GM21367 (cell line): ENCODE measurements around the gene BPIFB2.

ENCODE experiments used
- ATAC-seq: cut with Tn5 transposase; IDR thresholded peaks from one replicate; pipeline ENCODE4 v1.9.1; 2021; ENCODE audit not compliant: unreplicated experiment

The BPIFB2 gene

DNA sequence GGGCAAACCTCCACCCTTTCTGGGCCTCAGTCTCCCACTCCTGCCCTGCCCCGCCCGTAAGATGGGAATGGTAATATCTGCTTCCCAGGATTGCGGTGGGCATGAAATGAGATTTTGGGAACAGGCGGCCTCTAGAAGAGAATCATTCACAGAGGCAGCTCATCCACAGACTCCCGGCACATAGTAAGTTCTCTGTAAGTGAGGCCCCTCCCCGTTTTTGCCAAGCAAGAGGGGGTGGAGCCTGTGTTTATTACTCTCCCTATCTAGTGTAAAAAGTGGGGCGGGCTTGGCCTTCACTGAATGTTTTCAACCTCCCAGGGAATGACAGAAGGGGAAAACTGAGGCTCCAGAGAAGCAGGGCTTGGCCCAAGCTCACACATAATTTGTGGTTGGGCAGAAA, 23.3 kb upstream of the BPIFB2 start:
- ATAC-seq, result no peak

DNA sequence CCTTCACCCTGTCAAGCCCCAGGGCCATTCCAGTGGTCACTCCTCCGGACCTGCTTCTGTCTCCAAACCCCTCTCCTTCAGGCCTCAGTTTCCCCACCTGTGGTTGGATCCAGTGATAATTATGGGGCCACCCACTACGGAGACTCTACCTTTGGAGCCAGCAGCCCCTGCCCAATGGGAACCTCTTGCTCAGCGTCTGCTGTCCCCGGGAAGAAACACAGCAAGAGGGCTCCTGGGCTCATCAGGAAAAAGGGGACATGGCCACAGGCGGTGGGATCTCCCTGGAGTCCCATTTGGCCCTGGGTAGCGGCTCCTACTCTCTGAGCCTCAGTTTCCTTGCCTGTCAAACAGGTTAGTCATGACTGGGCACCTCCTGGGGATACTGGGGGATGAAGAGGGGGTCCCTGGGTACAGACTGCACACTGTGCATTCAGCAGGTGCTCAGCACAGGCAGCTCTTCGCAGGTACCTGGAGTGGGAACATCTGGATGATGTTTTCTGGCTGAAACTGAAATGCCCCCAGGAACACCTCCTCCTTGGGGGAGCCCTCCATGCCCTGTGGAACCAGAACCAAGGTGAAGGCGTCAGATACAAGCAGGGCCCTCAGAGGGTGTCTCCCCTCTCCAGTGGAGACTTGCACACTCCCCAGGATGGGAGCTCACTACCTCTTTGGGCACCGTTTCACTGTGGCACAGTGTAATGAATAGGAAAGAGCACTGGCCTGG, 22.7 kb upstream of the BPIFB2 start:
- ATAC-seq, result no peak

DNA sequence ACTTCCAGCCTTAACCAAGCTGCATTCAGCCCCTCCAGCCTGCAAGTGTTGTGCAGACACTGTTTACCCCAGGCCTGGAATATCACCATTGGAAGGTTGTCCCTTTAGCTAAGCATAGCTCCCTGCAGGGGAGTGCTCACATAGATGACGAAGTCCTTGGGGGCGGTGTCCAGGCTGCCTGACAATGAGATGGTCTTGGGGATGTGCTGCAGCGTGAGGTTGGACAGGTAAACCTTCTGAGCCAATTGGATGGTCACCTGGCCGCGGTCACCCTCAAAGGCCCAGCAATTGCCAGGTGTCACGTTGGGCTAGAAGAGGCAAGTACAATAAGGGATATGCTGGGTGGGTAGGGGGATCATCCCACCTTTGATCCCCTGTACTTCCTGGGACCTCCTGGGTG, 21.9 kb upstream of the BPIFB2 start:
- no peak for ATAC-seq

DNA sequence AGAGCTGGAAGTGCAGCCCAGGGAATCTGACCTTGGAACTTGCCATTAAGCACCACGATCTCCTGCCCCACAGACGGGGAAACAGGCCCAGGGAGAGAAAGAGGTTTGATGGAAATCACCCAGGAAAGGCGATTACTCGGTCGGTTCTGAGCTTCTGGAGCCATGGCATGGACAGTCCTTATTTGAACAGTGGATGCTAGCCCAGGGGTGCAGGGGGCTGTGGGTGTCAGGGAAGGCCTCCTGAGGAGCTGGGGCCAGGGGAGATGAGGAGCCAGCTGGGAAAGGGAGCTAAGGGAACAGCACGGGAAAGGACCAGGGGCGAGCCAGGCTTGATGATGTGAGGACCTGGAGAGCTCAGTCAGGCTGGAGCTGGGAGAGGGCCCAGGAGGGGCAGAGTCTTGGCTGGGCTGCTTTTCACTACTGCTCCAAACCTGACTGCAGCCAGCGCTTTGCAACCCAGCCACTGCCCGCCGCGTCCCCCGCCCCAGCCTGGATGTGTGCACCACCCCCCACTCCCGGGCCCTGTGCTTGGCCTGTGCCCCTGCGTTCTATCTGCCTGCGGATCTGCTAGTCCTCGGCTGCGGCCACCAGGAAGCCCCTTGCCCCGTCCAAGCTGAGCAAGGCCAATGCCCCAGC, 21.1 kb upstream of the BPIFB2 start:
- no peak for ATAC-seq

DNA sequence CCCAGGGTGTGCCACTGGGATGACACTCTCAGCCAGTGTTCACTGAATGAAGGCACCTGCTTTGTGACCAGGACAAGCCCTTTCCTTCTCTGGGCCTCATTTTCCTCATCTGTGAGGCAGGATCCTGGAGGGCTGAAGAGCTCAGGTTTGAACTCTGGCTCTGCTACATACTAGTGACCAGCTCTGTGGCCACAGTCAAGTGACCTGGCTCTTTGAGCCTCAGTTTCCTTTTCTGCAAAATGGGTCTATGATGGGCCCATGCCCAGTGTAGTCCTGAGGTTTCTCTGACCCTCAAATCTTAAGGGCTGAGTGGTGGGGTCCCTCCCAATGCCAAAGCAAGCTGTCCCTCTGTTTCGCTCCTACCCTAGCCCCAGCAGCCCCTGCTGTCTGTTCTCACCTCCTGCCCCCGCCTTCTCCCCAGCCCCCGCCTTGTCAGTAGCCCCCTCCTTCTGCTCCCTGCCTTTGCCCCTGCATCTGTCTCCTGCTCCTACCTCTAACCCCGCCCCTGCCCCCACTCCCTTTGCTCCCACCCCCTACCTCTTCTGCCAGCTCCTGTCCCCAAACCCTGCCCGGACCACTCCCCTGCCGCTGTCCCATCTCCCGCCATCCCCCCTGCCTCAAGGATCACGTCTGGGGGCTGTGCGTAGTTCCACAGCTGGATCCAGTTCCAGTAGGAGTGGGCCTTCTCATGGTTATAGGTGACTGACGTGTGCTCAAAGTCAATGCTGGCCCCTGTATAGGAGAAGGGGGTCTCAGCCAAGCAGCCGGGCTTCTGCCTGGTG, 20.3 kb upstream of the BPIFB2 start:
- ATAC-seq, result no peak

DNA sequence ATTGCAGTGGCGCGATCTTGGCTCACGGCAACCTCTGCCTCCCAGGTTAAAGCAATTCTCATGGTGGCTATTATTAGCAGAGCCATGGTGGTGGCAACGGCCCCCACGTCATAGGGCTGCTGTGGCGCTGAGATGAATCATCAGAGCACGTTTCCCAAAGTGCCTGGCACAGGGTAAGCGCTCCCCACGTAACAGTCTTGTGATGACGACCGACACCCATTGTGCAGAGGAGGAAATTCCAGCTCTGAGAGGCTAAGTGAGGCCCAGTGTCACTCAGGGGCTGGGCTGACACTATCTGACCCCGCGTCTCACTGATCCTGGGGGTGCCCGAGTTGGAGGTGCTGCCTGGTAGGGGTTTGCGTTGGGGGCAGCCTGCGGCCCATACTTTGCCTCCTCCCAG, 19.5 kb upstream of the BPIFB2 start:
- no peak for ATAC-seq

DNA sequence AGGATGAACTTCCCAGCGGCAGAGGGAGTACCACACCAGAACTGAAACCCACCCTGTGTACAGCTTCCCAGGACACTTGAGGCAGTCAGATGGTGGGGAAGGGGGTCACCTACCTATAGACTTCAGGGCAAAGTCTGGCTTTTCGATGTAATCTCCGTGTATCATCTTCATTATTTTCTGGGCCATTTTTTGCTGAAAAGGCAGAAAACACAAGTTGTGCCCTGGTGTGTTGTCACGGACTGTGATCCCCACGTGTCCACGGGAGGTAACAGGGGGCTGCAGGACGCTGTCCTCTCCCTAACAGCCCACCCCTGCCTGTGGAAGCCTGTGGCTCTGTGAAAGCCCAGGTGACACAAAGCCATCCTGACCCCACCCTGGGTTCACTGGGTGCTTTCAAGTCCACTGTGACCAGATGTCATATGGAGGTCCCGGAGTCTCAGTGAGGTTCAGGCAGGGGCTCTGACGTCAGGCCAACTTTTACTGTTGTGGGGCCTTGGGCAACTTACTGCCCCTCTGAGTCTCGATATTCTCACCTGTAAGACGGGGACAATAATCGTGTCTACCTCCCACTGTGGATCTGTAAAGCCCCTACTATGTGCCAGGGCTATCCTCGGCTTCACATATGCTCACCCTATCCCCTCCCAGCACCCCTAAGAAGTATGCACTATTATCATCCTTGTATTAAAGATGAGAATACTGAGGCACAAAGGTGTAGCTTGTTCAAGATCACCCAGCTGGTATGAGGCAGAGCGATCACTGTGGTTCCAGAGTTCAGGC, 17.8 kb upstream of the BPIFB2 start:
- ATAC-seq, result no peak

DNA sequence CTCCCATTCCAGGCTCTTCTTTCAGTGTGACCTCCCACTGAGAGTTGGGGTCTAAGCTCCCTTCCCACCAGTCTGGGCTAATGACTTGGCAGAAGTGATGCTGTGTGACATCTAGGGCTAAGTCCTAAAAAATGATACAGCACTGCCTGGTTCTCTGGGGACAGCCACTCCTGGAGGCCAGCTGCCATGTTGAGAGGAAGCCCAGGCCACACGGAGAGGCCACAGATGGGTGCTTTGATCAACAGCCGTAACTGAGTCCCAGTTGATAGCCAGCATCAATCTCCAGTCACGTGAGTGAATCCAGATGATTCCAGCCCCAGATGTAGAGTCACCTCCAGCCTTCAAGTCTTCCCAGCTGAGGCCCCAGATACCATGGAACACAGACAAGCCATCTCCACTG, 17.1 kb upstream of the BPIFB2 start:
- ATAC-seq, result no peak

DNA sequence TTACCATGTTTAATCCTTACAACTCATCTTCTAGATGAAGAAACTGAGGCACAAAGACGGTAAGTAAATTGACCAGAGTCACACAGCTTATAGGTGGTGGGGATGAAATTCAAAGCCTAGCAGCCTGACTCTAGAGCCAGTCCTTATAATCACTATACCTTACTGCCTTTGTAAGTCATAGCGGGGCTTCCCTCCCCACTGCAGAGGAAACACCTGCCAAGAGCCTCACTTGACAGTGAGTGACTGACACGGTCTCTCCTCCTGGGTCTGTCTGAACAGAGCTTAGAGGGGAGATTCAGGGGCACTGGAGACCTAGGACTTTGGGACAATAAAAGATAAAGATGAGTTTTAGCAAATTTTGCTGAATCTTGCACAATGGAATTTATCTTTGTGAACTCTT, 16.1 kb upstream of the BPIFB2 start:
- no peak for ATAC-seq

DNA sequence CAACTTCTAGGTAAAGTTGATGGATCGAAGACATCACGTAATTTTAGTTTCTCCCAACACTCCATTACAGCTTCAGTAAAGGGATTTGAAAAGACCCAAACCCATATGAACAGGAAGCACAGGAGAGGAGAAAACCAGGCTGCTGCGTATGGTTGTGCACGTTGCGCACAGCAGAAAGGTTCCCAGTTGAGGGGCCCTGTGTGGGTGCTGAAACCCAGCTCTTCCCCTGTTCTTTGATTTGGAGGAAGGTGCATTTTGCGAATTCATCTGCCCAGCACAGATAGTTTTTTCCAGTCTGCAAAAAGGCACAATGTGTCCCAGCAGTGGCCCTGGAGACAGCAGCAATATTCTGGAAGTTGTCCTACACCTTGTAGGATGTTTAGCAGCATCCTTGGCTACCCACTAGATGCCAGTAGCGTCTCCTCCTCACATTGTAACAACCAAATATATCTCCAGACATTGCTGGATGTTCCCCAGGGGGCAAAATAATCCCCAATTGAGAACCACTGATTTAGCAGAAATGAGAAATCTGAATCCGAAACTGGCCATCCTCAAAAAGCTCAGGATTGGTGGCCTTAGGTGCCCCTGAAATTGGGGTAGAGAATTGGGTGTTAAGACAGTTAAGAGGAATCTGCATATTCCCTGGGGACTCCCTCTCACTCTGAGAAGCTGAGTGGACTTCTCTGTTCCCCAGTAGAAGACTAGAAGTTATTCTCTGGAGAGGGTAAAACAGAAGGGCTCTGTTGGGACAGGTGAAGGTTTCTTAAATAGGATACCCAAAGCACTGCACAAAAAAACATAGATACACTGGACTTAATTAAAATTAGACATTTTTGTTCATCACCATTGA, 15.5 kb upstream of the BPIFB2 start:
- no peak for ATAC-seq

DNA sequence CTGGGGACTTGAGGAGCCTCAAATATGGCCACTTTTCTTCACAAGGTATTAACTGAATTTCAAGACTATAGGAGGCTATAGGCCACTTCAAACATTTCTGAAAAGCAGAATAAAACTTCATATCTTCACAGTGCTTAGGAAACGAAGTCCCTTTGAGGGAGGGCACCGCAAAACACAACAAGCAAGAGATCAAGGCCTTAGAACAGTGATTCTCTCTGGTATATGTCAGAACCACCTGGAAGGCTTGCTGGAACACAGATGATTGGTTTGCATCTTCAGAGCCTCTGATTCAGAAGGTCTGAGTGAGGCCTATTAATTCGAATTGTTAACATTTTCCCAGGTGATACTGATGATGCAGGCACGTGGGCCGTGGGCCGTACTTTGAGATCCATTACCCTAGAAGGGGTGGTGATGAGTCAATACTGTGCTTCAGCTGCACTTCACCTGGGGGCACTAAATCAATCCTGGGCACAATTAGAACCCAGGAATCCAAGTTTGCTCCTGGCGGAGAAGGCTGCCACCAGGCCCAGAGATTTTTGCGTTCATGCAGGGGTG, 13.9 kb upstream of the BPIFB2 start:
- ATAC-seq, result no peak

DNA sequence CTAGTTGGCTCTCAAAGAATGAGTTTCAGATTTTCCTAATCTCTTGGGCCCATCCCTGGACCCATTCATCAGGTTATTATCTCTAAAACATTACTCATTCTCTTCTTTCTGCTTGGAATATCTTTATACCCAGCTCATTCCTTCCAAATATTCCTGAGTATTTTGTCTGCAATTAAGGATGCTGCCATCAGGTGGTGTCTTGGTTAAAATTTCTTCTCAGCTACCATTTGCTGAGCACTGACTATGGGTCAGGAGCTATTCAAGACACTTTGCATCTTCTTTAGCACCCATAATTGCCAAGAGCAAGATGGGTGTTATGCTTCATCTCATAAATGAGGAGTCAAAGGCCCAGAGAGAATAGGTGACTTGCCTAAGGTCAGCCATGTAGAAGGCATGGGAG, 11.7 kb upstream of the BPIFB2 start:
- no peak for ATAC-seq

DNA sequence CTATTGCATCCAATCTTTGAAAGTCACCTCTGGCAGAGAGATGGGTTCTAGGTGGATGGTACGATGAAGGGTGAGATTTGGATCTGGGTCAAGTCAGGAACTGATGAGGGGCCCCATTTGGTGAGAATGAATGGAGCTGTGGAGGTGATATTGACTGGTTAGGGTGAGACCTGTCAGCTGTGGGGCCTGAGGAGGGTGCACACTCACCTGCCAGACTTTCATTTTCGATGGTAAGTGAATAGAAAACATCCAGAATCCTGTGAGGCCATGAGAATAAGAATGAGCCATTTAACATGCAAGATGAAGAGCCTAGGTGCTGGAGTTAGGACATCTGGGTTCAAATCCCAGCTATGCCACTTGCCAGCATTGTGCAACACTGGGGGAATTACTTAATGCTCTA, 10.1 kb upstream of the BPIFB2 start:
- no peak for ATAC-seq

DNA sequence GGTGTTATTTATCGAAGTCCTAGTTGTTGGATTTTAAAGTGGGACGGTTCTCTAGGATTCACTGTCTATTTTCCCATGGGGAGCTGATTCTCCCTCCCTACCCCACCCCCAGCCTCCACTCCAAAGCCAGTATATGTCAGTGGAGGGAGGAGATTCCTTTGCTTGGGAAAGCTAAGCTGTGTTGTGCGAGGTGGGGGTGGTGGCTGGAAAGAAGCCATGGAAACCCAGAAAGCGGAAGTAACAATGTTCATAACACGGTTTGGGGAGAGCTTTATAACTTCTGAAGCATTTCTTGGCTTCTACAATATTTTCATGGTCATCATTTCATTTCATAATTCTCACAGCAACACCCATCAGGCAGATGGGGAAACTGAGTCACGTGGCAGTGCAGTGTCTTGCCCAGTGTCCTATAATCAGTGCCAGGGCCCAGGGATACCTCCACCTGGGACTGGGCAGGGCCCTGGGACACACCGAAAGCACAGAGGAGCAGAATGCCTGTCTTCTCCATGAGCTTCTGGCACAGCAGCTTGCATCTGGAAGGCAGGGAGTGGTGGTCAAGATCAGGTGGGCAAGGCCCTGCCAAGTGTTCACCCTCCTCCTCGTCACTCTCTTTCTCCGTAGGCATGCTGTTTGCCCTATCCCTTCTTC, 7.8 kb upstream of the BPIFB2 start:
- no peak for ATAC-seq

DNA sequence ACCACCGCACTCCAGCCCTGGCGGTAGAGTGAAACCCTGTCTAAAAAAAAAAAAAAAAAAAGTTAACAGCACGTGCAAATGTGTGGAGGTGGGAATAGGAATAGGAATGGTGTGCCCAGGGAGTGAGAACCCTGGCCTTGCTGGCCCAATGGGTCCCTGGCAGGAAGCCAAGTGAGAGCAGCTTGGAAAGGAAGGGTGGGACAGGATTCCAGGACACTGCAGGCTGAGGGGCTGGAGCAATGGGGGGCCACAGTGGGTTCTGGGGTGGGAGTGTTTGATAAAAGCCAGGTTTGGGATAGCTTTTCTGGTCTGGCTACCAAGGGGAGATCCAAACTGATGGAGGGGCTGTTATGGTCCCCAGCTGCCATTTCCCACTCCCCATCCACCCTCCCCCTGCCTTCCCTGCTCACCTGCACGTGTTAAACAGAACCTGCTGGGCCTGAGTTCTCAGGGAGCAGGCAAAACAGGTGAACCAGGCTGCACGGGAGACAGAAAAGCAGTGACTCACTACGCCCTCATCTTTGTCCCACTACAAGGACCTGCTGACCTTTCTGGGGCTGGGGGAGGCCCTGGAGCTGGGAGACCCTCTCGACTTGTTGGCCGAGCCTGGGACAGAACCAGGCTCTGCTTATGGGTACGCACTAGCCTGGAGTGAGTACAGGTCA, 6.6 kb upstream of the BPIFB2 start:
- no peak for ATAC-seq

DNA sequence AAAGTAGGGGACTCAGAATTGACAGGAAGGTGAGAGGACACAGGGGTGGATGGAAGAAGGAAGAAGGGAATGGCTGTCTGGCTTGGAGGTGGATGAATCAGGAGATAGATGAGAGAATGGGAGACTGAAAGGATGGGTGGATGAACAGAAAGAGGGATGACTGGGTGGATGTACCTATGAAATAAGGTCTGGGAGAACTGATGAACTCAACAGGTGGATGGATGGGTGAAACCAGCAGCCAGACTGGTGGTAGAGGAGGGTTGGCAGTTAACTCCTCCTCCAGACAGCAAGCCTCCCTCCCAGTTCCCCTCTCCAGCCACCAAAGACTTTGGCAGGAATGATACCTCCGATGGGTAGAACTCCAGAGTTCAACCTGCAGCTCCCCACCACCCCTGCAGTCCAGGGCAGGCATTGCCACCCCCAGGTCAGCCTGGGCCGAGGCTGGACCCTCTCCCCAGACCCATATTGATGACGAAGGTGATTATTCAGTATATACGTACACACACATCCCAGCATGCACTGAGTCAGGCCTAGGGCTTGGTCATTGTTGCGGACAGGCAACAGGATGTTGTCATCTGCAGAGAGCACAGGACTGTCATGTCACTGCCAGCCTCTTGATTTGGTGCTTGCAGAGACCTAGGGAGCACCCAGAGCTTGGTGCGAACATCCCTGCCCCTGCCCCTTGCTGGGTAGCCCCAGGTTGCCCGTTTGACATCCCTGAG, 5.3 kb upstream of the BPIFB2 start:
- ATAC-seq, result no peak

DNA sequence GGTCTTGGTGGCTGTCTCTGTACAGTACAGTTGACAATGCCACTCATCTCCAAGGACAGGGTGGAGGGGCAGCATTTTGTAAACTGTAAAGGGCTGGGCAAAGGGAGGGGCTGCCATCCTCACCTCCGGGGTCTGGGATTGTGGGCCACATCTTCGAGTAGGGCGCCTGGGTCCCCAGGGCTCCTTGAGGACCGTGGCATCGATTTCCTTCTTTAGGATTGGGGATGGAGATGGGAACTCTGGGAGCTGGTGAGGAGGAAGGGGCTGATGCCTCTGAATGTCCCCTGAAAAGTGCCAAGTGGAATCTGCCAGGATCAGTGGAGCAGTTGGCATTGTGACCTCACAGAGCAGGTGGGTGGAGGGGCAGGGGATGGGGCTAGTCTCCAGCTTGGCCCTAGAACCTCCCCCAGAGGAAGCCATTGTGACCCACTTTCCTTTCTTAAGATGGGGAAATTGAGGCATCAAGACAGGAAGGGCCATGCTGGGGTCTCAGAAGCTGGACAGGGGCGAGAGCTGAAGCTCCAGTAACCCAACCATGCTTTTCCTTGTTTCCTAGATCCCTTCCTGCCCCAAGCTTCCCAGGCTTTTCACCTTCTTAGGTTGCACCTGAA, 3.3 kb upstream of the BPIFB2 start, which contains the start of gene SUN5:
SUN5 (minus strand) TSS at position 293 of the 611 bp plus-strand sequence; CDS start at position 200, 93 bp downstream.
- no peak for ATAC-seq

DNA sequence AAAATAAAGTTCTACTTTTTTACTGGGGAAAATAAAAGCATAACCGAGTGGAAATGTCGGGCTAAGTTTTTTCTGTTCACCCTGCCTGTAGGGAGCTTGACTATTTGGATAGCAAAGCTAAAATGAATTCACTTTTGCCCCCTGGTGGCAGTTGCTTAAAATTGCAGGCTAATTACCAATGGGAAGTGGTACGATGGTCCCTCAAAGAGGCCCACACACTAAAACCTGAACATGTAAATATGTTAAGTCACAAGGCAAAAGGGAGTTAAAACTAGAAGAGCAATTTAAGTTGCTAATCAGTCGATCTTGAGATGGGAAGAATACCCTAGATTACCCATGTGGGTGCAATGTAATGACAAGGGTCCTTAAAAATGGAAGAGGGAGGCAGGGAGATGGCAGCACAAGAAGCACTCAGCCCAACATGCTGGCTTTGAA, 2.4 kb upstream of the BPIFB2 start:
- no peak for ATAC-seq
